K562 (cell line): Measurements from ENCODE around the gene AK4. TPM values are rescaled to one million over a fixed set of nuclear protein-coding genes. Genes with fewer than 3 reads are reported as not detected.

Experiments
- ARID1B ChIP-seq: fragments of 450-650 bp; IDR thresholded peaks from 2 replicates; pipeline ENCODE4 v1.6.1; 2016; ENCODE audit warnings: antibody characterized with exemption, mild to moderate bottlenecking, inconsistent platforms
- CBFA2T2 ChIP-seq: fragments of 450-650 bp; conservative IDR thresholded peaks from 2 replicates; pipeline ENCODE4 v1.6.1; 2017; ENCODE audit warnings: mild to moderate bottlenecking
- CREB1 ChIP-seq, 2 experiments: sonication (generic) in 1 of 2; formaldehyde crosslinking in 1 of 2; IDR thresholded peaks; 2 replicates each; pipeline versions ENCODE4 v1.6.1 to v1.8.0; 2012 to 2022; ENCODE audit warnings: inconsistent platforms in 1 of 2, mild to moderate bottlenecking in 1 of 2, missing genetic modification reagents in 1 of 2, moderate library complexity in 1 of 2
- CREM ChIP-seq: IDR thresholded peaks from 2 replicates; pipeline ENCODE4 v1.6.1; 2014; ENCODE audit warnings: antibody characterized with exemption, low read depth
- E2F4 ChIP-seq: sonication (generic); formaldehyde crosslinking; IDR thresholded peaks from 2 replicates; pipeline ENCODE4 v1.8.0; 2022; ENCODE audit warnings: mild to moderate bottlenecking, low read depth, missing genetic modification reagents
- EGR1 ChIP-seq: fragments of 450-650 bp; conservative IDR thresholded peaks from 2 replicates; pipeline ENCODE4 v1.6.1; 2017; ENCODE audit warnings: mild to moderate bottlenecking
- HBP1 ChIP-seq: fragments of 450-650 bp; formaldehyde crosslinking; IDR thresholded peaks from 2 replicates; pipeline ENCODE4 v1.4.0; 2022; ENCODE audit warnings: missing genetic modification characterization
- HDAC1 ChIP-seq, 2 experiments: fragments of 450-650 bp; IDR thresholded peaks; 2 replicates each; pipeline ENCODE4 v1.6.1; 2016 to 2017; ENCODE audit warnings: inconsistent platforms in 1 of 2, mild to moderate bottlenecking in 1 of 2, moderate library complexity in 1 of 2
- KAT7 ChIP-seq: sonication (generic); formaldehyde crosslinking; IDR thresholded peaks from 2 replicates; pipeline ENCODE4 v1.8.0; 2022; ENCODE audit warnings: missing genetic modification reagents, mild to moderate bottlenecking, borderline replicate concordance
- MCM5 ChIP-seq: fragments of 450-650 bp; IDR thresholded peaks from 2 replicates; pipeline ENCODE4 v1.6.1; 2016; ENCODE audit warnings: low read depth
- OTX1 ChIP-seq: fragments of 450-650 bp; formaldehyde crosslinking; IDR thresholded peaks from 2 replicates; pipeline ENCODE4 v1.4.0; 2022; ENCODE audit warnings: mild to moderate bottlenecking
- RAD21 ChIP-seq, 2 experiments: fragments of 250-450 bp in 1 of 2; fragments of 450-650 bp in 1 of 2; sonication (Bioruptor Pico) in 1 of 2; formaldehyde crosslinking in 1 of 2; IDR thresholded peaks in 1 of 2; conservative IDR thresholded peaks in 1 of 2; 2 replicates each; pipeline versions ENCODE4 v1.4.0 to v1.8.0; 2020 to 2022; ENCODE audit warnings: mild to moderate bottlenecking in 2 of 2, moderate library complexity in 1 of 2
- SAP30 ChIP-seq: fragments of 200-600 bp; sonication (generic); IDR thresholded peaks from 2 replicates; pipeline ENCODE4 v1.6.1; 2012; ENCODE audit warnings: borderline replicate concordance, low read depth, mild to moderate bottlenecking, moderate library complexity, low read length, control low read depth, inconsistent platforms; ENCODE audit not compliant: insufficient read depth, poor library complexity, severe bottlenecking
- SNAPC5 ChIP-seq: fragments of 250-450 bp; sonication (Bioruptor Pico); IDR thresholded peaks from 2 replicates; pipeline ENCODE4 v1.8.0; 2021; ENCODE audit warnings: moderate library complexity, mild to moderate bottlenecking, inconsistent platforms
- SRSF1 ChIP-seq: fragments of 200-400 bp; formaldehyde crosslinking; IDR thresholded peaks from 2 replicates; pipeline ENCODE4 v1.6.1; 2017; ENCODE audit warnings: mild to moderate bottlenecking, low read depth, low read length, moderate library complexity
- STAT5B ChIP-seq: fragments of 250-450 bp; sonication (Bioruptor Pico); IDR thresholded peaks from 2 replicates; pipeline ENCODE4 v1.8.0; 2021; ENCODE audit warnings: mild to moderate bottlenecking, inconsistent platforms
- TEAD4 ChIP-seq, 2 experiments: sonication (generic) in 1 of 2; formaldehyde crosslinking in 1 of 2; IDR thresholded peaks; 2 replicates each; pipeline versions ENCODE4 v1.6.1 to v1.8.0; 2012 to 2022; ENCODE audit warnings: borderline replicate concordance in 1 of 2, inconsistent platforms in 1 of 2, low read length in 1 of 2, mild to moderate bottlenecking in 1 of 2, missing genetic modification reagents in 1 of 2
- ZFP1 ChIP-seq: fragments of 450-650 bp; formaldehyde crosslinking; IDR thresholded peaks from 2 replicates; pipeline ENCODE4 v1.4.0; 2020; ENCODE audit warnings: mild to moderate bottlenecking, mixed read lengths
- ZKSCAN3 ChIP-seq: fragments of 250-450 bp; sonication (Bioruptor Pico); IDR thresholded peaks from 2 replicates; pipeline ENCODE4 v1.4.0; 2020
- ZNF57 ChIP-seq: fragments of 450-650 bp; formaldehyde crosslinking; IDR thresholded peaks from 2 replicates; pipeline ENCODE4 v1.4.0; 2020; ENCODE audit warnings: mild to moderate bottlenecking, moderate library complexity
- polyA plus RNA-seq, 8 experiments: library from polyadenylated mRNA; depleted of rRNA in 4 of 8; stranded (reverse) in 5 of 8; unstranded in 3 of 8; fragments of >200 nt; fragmentation: Nextera tagmentation in 2 of 8; fragmentation: Illumina TruSeq in 1 of 8; extraction: Ambion mirVana in 2 of 8; extraction: Trizol in 1 of 8; gene quantifications; 2 replicates each; pipeline versions ENCODE4 v1.2.1 to v1.2.3, GENCODE V29; 2011 to 2014; ENCODE audit warnings: inconsistent platforms in 1 of 8, missing spikeins in 1 of 8
- total RNA-seq, 7 experiments: library from RNA; depleted of rRNA in 6 of 7; stranded (reverse); fragments of >200 nt in 6 of 7; fragmentation: Illumina TruSeq in 2 of 7; extraction: Trizol in 2 of 7; gene quantifications; 2 replicates each; pipeline versions ENCODE4 v1.2.1 to v1.2.3, GENCODE V29; 2011 to 2021; ENCODE audit warnings: low replicate concordance in 1 of 7
- TF ChIP-seq, protein P1 (sequence below): conservative IDR thresholded peaks from 2 replicates; pipeline ENCODE4 v1.6.1; 2011; ENCODE audit warnings: low read depth, mild to moderate bottlenecking, low read length; ENCODE audit not compliant: control insufficient read depth
- TF ChIP-seq, protein P2 (sequence below): sonication (generic); formaldehyde crosslinking; IDR thresholded peaks from 2 replicates; pipeline ENCODE4 v1.8.1; 2022; ENCODE audit warnings: missing genetic modification reagents
- TF ChIP-seq, protein P3 (sequence below): sonication (generic); formaldehyde crosslinking; IDR thresholded peaks from 2 replicates; pipeline ENCODE4 v1.8.0; 2022; ENCODE audit warnings: mild to moderate bottlenecking, missing genetic modification reagents

AK4 gene
- total and polyA plus RNA-seq, 9 of the 15 experiments (the other 6 are each of a cell fraction or from before 2014, with no cell fraction given) = 10.4 to 96.6 (median 21.5) TPM

- TF ChIP-seq MCM5 (no peak), HDAC1 (IDR thresholded peaks at IDR 0.05) (0 out of 4 replicates have a peak, but pooled peaks of 1 of the 2 experiments have one; percentile 7), CREB1 (IDR thresholded peaks at IDR 0.05) (no peak), CREB1 (CRISPR knock-in tag; IDR thresholded peaks at IDR 0.05) (no peak), SNAPC5 (CRISPR knock-in tag) (no peak), RAD21 (CRISPR knock-in tag; conservative IDR thresholded peaks at IDR 0.05 in 1 of 2, IDR thresholded peaks at IDR 0.05 in 1 of 2) (no peak), OTX1 (no peak), SRSF1 (no peak), E2F4 (CRISPR knock-in tag) (no peak), ZNF57 (CRISPR knock-in tag) (no peak), HBP1 (CRISPR knock-in tag) (no peak), SAP30 (no peak), KAT7 (CRISPR knock-in tag) (peak; percentile 15; the same call in 1 of the 2 replicates), ZFP1 (CRISPR knock-in tag) (no peak), EGR1 (no peak), ZKSCAN3 (CRISPR knock-in tag) (no peak), STAT5B (CRISPR knock-in tag) (no peak), ARID1B (no peak), TEAD4 (IDR thresholded peaks at IDR 0.05; ENCODE audit: low read length) (no peak), TEAD4 (CRISPR knock-in tag; IDR thresholded peaks at IDR 0.05; ENCODE audit: borderline replicate concordance) (peak; percentile 58; the same call in 1 of the 2 replicates), CBFA2T2 (no peak), CREM (no peak)
- TF ChIP-seq, protein P1, sequence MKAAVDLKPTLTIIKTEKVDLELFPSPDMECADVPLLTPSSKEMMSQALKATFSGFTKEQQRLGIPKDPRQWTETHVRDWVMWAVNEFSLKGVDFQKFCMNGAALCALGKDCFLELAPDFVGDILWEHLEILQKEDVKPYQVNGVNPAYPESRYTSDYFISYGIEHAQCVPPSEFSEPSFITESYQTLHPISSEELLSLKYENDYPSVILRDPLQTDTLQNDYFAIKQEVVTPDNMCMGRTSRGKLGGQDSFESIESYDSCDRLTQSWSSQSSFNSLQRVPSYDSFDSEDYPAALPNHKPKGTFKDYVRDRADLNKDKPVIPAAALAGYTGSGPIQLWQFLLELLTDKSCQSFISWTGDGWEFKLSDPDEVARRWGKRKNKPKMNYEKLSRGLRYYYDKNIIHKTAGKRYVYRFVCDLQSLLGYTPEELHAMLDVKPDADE = no peak
- TF ChIP-seq, protein P2, sequence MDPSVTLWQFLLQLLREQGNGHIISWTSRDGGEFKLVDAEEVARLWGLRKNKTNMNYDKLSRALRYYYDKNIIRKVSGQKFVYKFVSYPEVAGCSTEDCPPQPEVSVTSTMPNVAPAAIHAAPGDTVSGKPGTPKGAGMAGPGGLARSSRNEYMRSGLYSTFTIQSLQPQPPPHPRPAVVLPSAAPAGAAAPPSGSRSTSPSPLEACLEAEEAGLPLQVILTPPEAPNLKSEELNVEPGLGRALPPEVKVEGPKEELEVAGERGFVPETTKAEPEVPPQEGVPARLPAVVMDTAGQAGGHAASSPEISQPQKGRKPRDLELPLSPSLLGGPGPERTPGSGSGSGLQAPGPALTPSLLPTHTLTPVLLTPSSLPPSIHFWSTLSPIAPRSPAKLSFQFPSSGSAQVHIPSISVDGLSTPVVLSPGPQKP (CRISPR knock-in tag) = no peak
- TF ChIP-seq, protein P3, sequence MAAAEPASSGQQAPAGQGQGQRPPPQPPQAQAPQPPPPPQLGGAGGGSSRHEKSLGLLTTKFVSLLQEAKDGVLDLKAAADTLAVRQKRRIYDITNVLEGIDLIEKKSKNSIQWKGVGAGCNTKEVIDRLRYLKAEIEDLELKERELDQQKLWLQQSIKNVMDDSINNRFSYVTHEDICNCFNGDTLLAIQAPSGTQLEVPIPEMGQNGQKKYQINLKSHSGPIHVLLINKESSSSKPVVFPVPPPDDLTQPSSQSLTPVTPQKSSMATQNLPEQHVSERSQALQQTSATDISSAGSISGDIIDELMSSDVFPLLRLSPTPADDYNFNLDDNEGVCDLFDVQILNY = no peak
Measured at GRCh38 chr1:65146908-65147423, 1.0 kb upstream of the AK4 start (continued).
